PC-9 (cell line): ENCODE results near the gene COMMD10.

Source experiments
- EZH2 ChIP-seq: fragments of 200-600 bp; sonication (generic); IDR thresholded peaks from 2 replicates; pipeline ENCODE4 v1.8.0; 2017; ENCODE audit warnings: antibody characterized with exemption, low read depth
- TF ChIP-seq, protein P1 (sequence below): fragments of 200-600 bp; sonication (generic); conservative IDR thresholded peaks from 2 replicates; pipeline ENCODE4 v1.6.1; 2017; ENCODE audit warnings: mixed run types, antibody characterized with exemption, mild to moderate bottlenecking, moderate library complexity

DNA sequence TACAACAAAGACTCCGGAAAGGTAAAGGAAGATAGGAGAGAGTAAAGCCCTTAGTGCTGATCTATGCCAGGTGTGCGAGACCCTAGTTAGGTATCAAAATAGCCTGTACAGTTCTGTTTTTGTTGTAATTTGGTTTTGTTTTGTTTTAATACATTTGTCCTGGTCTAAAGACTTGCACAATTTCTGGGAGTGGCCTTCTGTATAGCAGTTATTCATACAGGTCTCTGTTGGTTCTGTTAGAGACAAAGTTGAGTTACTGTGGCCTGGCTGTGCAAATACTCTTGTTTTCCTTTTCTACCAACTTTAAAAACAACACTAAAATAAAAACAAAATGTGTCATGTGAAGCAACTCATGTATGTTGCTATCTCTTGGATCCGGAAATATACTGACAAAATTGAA, 163.6 kb downstream of the COMMD10 start:
- TF ChIP-seq EZH2, result no peak
- TF ChIP-seq, protein P1, sequence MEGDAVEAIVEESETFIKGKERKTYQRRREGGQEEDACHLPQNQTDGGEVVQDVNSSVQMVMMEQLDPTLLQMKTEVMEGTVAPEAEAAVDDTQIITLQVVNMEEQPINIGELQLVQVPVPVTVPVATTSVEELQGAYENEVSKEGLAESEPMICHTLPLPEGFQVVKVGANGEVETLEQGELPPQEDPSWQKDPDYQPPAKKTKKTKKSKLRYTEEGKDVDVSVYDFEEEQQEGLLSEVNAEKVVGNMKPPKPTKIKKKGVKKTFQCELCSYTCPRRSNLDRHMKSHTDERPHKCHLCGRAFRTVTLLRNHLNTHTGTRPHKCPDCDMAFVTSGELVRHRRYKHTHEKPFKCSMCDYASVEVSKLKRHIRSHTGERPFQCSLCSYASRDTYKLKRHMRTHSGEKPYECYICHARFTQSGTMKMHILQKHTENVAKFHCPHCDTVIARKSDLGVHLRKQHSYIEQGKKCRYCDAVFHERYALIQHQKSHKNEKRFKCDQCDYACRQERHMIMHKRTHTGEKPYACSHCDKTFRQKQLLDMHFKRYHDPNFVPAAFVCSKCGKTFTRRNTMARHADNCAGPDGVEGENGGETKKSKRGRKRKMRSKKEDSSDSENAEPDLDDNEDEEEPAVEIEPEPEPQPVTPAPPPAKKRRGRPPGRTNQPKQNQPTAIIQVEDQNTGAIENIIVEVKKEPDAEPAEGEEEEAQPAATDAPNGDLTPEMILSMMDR, result no peak
